Psoas muscle (tissue), 8 donors: ENCODE measurements around the gene DHRS11. TPM values are rescaled to one million over a fixed set of nuclear protein-coding genes. Genes with fewer than 3 reads are reported as not detected.

ENCODE experiments used
- ATAC-seq, 4 donors: fragments of 200-7000 bp; cut with Tn5 transposase; one replicate each; pipeline ENCODE4 v1.9.1; 2020; ENCODE audit warnings: moderate library complexity in 3 of 4, mild to moderate bottlenecking in 2 of 4
- DNase-seq, 2 donors: peaks; one replicate each; pipeline ENCODE4 v3.0.0-alpha.2; 2020
- H3K27ac ChIP-seq: fragments of 200-600 bp; one replicate; pipeline ENCODE4 v1.8.0; 2022
- H3K27me3 ChIP-seq, 3 donors: fragments of 200-600 bp in 1 of 3; one replicate each; pipeline versions ENCODE4 v1.6.1 to v1.8.0; 2013 to 2022; ENCODE audit warnings: low read length in 2 of 3, mild to moderate bottlenecking in 2 of 3, moderate library complexity in 1 of 3; ENCODE audit not compliant: insufficient read depth in 3 of 3
- H3K36me3 ChIP-seq, 2 donors: fragments of 200-600 bp in 1 of 2; one replicate each; pipeline versions ENCODE4 v1.6.1 to v1.8.0; 2013 to 2022; ENCODE audit warnings: low read depth in 1 of 2, mild to moderate bottlenecking in 1 of 2, moderate library complexity in 1 of 2; ENCODE audit not compliant: insufficient read depth in 1 of 2
- H3K4me1 ChIP-seq: fragments of 200-600 bp; one replicate; pipeline ENCODE4 v1.8.0; 2022
- H3K4me3 ChIP-seq: fragments of 200-600 bp; one replicate; pipeline ENCODE4 v1.8.0; 2022; ENCODE audit warnings: mild to moderate bottlenecking
- H3K9me3 ChIP-seq: fragments of 200-600 bp; one replicate; pipeline ENCODE4 v1.8.0; 2022
- WGBS, 3 donors: extraction: QIAGEN DNeasy Blood & Tissue Kit; methylation state at CpG; one replicate each; pipeline versions ENCODE4 v1.1.6 to v1.1.7; 2013; 5-methylcytosine and 5-hydroxymethylcytosine counted together
- intact Hi-C, 2 donors: fragments of 100-400 bp; cut with DNase I; formaldehyde crosslinking; loops; one replicate each; pipeline versions ENCODE4 v1.11.0 to v1.14.2; 2022
- polyA plus RNA-seq, 3 donors: library from polyadenylated mRNA; stranded (reverse); fragments of 200-250 nt; gene quantifications; one replicate each; pipeline ENCODE4 v1.2.3, GENCODE V29; 2013
- total RNA-seq, 4 donors: library from RNA; stranded (reverse); fragmentation: NEBNext Ultra II Directional in 2 of 4; extraction: Animal tissue kit (Norgen Biotek cat#: 25700) in 2 of 4; gene quantifications; one replicate each; pipeline versions ENCODE4 v1.2.1 to v1.2.4, GENCODE V29; 2021 to 2023
- TF ChIP-seq, protein P1 (sequence below): fragments of 200-600 bp; IDR thresholded peaks from one replicate; pipeline ENCODE4 v1.8.0; 2022; ENCODE audit warnings: antibody characterized with exemption
- donor health status: healthy with polysubstance abuse.
- donor health status: DM: no; HTN: no; CAD: no; lungs with moderate emphysema.
- donor health status: Bipolar disorder and iron deficiency.
- donor health status: healthy.
- donor health status: DM: yes; HTN: yes; CAD: no.
- donor health status: DM: no; HTN: no; CAD: no.
- donor health status: DM: no; HTN: no; CAD: no.
- donor health status: DM: yes; HTN: yes; CAD: no.

DHRS11 gene
- total and polyA plus RNA-seq, 7 donors, result 9.4 to 20.5 (median 14.5) TPM

DNA sequence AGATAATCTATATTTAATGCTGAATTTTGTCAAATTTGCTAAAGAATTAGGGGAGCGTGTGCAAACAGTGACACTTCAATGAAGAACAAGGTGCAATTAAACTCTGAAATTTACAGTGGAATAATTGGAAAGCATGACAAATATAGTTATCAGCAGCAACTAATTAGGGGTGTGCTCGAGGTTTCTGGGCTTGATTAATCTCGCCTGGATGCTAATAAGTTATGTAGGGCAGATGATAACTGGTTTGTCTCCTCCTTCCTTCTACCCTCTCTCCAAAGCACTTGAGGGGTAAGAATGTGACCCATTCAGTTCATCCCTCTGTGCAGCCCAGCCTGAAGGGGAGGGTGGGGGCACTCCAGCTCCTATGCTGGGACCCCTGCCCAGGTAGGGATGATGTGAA is 31.6 kb downstream of the DHRS11 start:
- TF ChIP-seq, protein P1, sequence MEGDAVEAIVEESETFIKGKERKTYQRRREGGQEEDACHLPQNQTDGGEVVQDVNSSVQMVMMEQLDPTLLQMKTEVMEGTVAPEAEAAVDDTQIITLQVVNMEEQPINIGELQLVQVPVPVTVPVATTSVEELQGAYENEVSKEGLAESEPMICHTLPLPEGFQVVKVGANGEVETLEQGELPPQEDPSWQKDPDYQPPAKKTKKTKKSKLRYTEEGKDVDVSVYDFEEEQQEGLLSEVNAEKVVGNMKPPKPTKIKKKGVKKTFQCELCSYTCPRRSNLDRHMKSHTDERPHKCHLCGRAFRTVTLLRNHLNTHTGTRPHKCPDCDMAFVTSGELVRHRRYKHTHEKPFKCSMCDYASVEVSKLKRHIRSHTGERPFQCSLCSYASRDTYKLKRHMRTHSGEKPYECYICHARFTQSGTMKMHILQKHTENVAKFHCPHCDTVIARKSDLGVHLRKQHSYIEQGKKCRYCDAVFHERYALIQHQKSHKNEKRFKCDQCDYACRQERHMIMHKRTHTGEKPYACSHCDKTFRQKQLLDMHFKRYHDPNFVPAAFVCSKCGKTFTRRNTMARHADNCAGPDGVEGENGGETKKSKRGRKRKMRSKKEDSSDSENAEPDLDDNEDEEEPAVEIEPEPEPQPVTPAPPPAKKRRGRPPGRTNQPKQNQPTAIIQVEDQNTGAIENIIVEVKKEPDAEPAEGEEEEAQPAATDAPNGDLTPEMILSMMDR, result no peak
- Histone ChIP-seq H3K36me3 (no peaks in the 10 kb centered on the region), H3K4me3 (no peak overlapping the region), H3K4me1 (no peaks in the 10 kb centered on the region), H3K27ac (no peak overlapping the region), H3K27me3 (no peaks in the 10 kb centered on the region), H3K9me3 (no peaks in the 10 kb centered on the region)
- intact Hi-C loops, result no loop called here
- 60 to 82% (median 70%) methylated on average over 3 of the region's 3 CpGs for WGBS, 3 donors
- DNase-seq (no peak), ATAC-seq (no peak)

DNA sequence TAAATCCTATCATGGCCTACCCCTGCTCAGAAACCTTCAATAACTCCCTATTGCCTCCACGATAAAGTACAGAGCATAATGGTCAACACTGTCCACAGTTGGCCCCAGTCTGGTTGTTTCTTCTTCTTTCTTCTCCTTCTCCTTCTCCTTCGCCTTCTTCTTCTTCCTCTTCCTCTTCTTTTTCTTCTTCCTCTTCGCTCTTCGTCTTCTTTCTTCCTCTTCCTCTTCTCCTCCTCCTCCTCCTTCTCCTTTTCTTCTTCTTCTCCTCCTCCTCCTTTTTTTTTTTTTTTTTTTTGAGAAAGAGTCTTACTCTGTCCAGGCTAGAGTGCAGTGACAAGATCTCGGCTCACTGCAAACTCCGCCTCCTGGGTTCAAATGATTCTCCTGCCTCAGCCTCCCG is 33.5 kb downstream of the DHRS11 start:
- intact Hi-C loops, result loop anchor here in 1 of 2 donors (5.0 kb wide), 1 partner anchor 592 kb away; no protein-coding TSS in a partner anchor
- 77 to 82% (median 81%) methylated on average over 7 of the region's 7 CpGs for WGBS, 3 donors
- TF ChIP-seq, protein P1, result no peak

DNA sequence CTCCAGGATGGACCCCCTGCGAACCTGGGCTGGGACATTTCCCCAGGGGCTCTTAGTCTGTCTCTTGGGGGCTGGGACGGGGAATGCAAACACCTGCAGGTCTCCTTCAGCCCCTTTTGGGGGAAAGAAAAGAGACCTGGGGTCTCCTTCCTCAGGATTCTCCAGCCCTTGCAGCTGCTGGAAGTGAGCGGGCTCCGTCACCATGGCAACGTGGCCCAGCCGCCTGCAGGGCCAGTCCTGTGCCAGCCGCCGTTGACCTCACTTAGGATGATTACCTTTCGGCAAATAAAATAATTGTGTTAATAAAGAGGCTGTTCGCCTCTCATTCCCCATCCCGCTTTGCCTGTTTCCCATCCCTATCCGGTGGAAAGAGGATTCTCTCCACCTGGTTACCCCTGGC is 35.4 kb downstream of the DHRS11 start:
- 66 to 77% (median 74%) methylated on average over 12 of the region's 12 CpGs for WGBS, 3 donors

More for the DNA sequence above, 33.5 kb downstream of the DHRS11 start:
- H3K4me3 ChIP-seq, result no peak overlapping the region
- H3K27me3 ChIP-seq, result no peaks in the 10 kb centered on the region
- DNase-seq (no peak), ATAC-seq (no peak)
- no peaks in the 10 kb centered on the region for H3K36me3 ChIP-seq
- no peak overlapping the region for H3K27ac ChIP-seq
- H3K9me3 ChIP-seq, result no peaks in the 10 kb centered on the region
- no peaks in the 10 kb centered on the region for H3K4me1 ChIP-seq

DNA sequence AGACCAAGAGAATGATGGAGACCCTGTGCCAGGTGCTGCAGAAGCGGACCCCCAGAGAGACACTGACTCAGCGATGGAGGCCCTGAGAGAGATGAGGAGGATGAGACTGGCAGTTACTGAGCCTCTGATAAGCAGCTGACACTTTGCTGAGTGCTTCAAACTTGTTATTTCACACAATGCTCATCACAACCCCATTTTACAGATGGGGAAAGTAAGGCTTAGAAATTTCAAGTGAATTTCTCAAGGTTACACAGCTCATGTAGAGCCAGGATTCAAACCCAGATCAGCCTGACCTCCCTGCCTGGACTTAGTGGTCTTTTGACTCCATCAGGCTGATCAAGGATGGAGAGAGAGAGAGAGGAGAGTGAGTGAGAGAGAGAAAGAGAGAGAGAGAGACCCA is 36.9 kb downstream of the DHRS11 start:
- DNase-seq, result no peak
- ATAC-seq, result no peak
- H3K4me3 ChIP-seq, result no peak overlapping the region
- H3K27me3 ChIP-seq, result peaks cover 0 to 5% (median 4%) of the 10 kb centered on the region in 3 donors
- TF ChIP-seq, protein P1, result no peak
- WGBS, 3 donors, result 95 to 100% (median 100%) methylated on average over 1 to 2 of the region's 2 CpGs
- no peaks in the 10 kb centered on the region for H3K9me3 ChIP-seq
- intact Hi-C loops, result loop anchor here in 1 of 2 donors (5.0 kb wide), 1 partner anchor 589 kb away; no protein-coding TSS in a partner anchor
- H3K36me3 ChIP-seq, result no peaks in the 10 kb centered on the region
- no peaks in the 10 kb centered on the region for H3K4me1 ChIP-seq
- H3K27ac ChIP-seq, result no peak overlapping the region

More for the DNA sequence above, 35.4 kb downstream of the DHRS11 start:
- Histone ChIP-seq H3K4me1 (no peaks in the 10 kb centered on the region), H3K9me3 (no peaks in the 10 kb centered on the region), H3K27me3 (peaks cover 0 to 2% (median 2%) of the 10 kb centered on the region in 3 donors), H3K4me3 (no peak overlapping the region), H3K36me3 (no peaks in the 10 kb centered on the region), H3K27ac (no peak overlapping the region)
- TF ChIP-seq, protein P1, result no peak
- ATAC-seq, result no peak
- DNase-seq, result no peak
- intact Hi-C loops, result loop anchor here in 1 of 2 donors (5.0 kb wide), 1 partner anchor 590 kb away; no protein-coding TSS in a partner anchor
